Liver (tissue), 9 donors: ENCODE data around the gene TNFRSF8. TPM values are rescaled to one million over a fixed set of nuclear protein-coding genes. Genes with fewer than 3 reads are reported as not detected.

Experiments used
- DNase-seq: peaks from one replicate; pipeline ENCODE4 v3.0.0-alpha.2; 2017; ENCODE audit warnings: low spot score
- H3K27ac ChIP-seq, 2 donors: one replicate each; pipeline ENCODE4 v1.7.0; 2013; ENCODE audit warnings: inconsistent platforms in 2 of 2, low read length in 2 of 2, control low read depth in 1 of 2, low read depth in 1 of 2, mild to moderate bottlenecking in 1 of 2
- H3K27me3 ChIP-seq, 4 donors: one replicate each; pipeline versions ENCODE4 v1.6.1 to v1.7.0; 2013; ENCODE audit warnings: low read length in 3 of 4, inconsistent platforms in 1 of 4, mild to moderate bottlenecking in 1 of 4, moderate library complexity in 1 of 4; ENCODE audit not compliant: control insufficient read depth in 4 of 4, insufficient read depth in 4 of 4
- H3K36me3 ChIP-seq, 4 donors: one replicate each; pipeline versions ENCODE4 v1.6.1 to v1.7.0; 2013; ENCODE audit warnings: low read length in 3 of 4, mild to moderate bottlenecking in 3 of 4, low read depth in 1 of 4, moderate library complexity in 1 of 4; ENCODE audit not compliant: control insufficient read depth in 4 of 4, insufficient read depth in 3 of 4
- H3K4me1 ChIP-seq, 4 donors: one replicate each; pipeline versions ENCODE4 v1.6.1 to v1.7.0; 2013; ENCODE audit warnings: low read length in 3 of 4, mild to moderate bottlenecking in 3 of 4, moderate library complexity in 1 of 4; ENCODE audit not compliant: control insufficient read depth in 4 of 4, insufficient read depth in 4 of 4
- H3K4me3 ChIP-seq, 3 donors: one replicate each; pipeline versions ENCODE4 v1.6.1 to v1.7.0; 2013; ENCODE audit warnings: low read length in 3 of 3, control low read depth in 1 of 3, low read depth in 1 of 3, mild to moderate bottlenecking in 1 of 3
- H3K9ac ChIP-seq, 2 donors: one replicate each; pipeline ENCODE4 v1.7.0; 2013; ENCODE audit warnings: low read length in 2 of 2, mild to moderate bottlenecking in 2 of 2, moderate library complexity in 2 of 2, control low read depth in 1 of 2, low read depth in 1 of 2
- H3K9me3 ChIP-seq, 4 donors: one replicate each; pipeline versions ENCODE4 v1.6.1 to v1.7.0; 2013; ENCODE audit warnings: low read length in 3 of 4; ENCODE audit not compliant: control insufficient read depth in 4 of 4
- ATF3 ChIP-seq: IDR thresholded peaks from 2 replicates; pipeline ENCODE4 v1.6.1; 2016; ENCODE audit warnings: antibody characterized with exemption
- CTCF ChIP-seq: fragments of 150-350 bp; IDR thresholded peaks from 2 replicates; pipeline ENCODE4 v1.5.1; 2017; ENCODE audit warnings: improper control_type of control experiment, low read depth, low read length; ENCODE audit not compliant: missing input control
- EGR1 ChIP-seq, 2 donors: IDR thresholded peaks; 2 replicates each; pipeline ENCODE4 v1.6.1; 2016 to 2018; ENCODE audit warnings: antibody characterized with exemption in 2 of 2, low read depth in 2 of 2
- FOXA1 ChIP-seq: IDR thresholded peaks from 2 replicates; pipeline ENCODE4 v1.6.1; 2016; ENCODE audit warnings: antibody characterized with exemption
- FOXA2 ChIP-seq: IDR thresholded peaks from 2 replicates; pipeline ENCODE4 v1.6.1; 2016; ENCODE audit warnings: antibody characterized with exemption
- GABPA ChIP-seq, 2 donors: IDR thresholded peaks in 1 of 2; conservative IDR thresholded peaks in 1 of 2; 2 replicates each; pipeline ENCODE4 v1.6.1; 2016; ENCODE audit warnings: antibody characterized with exemption in 2 of 2, mild to moderate bottlenecking in 1 of 2, moderate library complexity in 1 of 2
- JUND ChIP-seq, 2 donors: IDR thresholded peaks; 2 replicates each; pipeline ENCODE4 v1.6.1; 2016; ENCODE audit warnings: antibody characterized with exemption in 2 of 2
- NR2F2 ChIP-seq: IDR thresholded peaks from 2 replicates; pipeline ENCODE4 v1.6.1; 2016; ENCODE audit warnings: antibody characterized with exemption
- RAD21 ChIP-seq, 2 donors: IDR thresholded peaks; 2 replicates each; pipeline ENCODE4 v1.6.1; 2016; ENCODE audit warnings: antibody characterized with exemption in 2 of 2, mild to moderate bottlenecking in 2 of 2
- REST ChIP-seq: IDR thresholded peaks from 2 replicates; pipeline ENCODE4 v1.6.1; 2016; ENCODE audit warnings: antibody characterized with exemption, mild to moderate bottlenecking
- RXRA ChIP-seq, 2 donors: IDR thresholded peaks; 2 replicates each; pipeline ENCODE4 v1.6.1; 2017 to 2018; ENCODE audit warnings: antibody characterized with exemption in 2 of 2, mild to moderate bottlenecking in 1 of 2
- SP1 ChIP-seq: IDR thresholded peaks from 2 replicates; pipeline ENCODE4 v1.6.1; 2018; ENCODE audit warnings: antibody characterized with exemption, mild to moderate bottlenecking
- TAF1 ChIP-seq: conservative IDR thresholded peaks from 2 replicates; pipeline ENCODE4 v1.6.1; 2016; ENCODE audit warnings: antibody characterized with exemption, mild to moderate bottlenecking
- ZBTB33 ChIP-seq: IDR thresholded peaks from 2 replicates; pipeline ENCODE4 v1.6.1; 2016; ENCODE audit warnings: antibody characterized with exemption
- WGBS: extraction: QIAGEN DNeasy Blood & Tissue Kit; methylation state at CpG from one replicate; pipeline ENCODE4 v1.1.7; 2013; 5-methylcytosine and 5-hydroxymethylcytosine counted together
- polyA plus RNA-seq, 2 donors: library from polyadenylated mRNA; stranded (reverse) in 1 of 2; unstranded in 1 of 2; fragments of 200-250 nt in 1 of 2; fragments of >200 nt in 1 of 2; fragmentation: Nextera tagmentation in 1 of 2; extraction: Ambion mirVana in 1 of 2; gene quantifications; one replicate each; pipeline versions ENCODE4 v1.2.1 to v1.2.3, GENCODE V29; 2013 to 2015
- total RNA-seq, 2 donors: library from RNA; depleted of rRNA; stranded (reverse); fragments of >200 nt; gene quantifications; one replicate each; pipeline ENCODE4 v1.2.3, GENCODE V29; 2014
- donor health status: healthy.
- donor health status: healthy.
- donor health status: healthy.
- donor health status: healthy.
- donor health status: healthy.

Gene TNFRSF8
- total and polyA plus RNA-seq, 4 donors: 0.08 to 0.19 (median 0.12) TPM

DNA sequence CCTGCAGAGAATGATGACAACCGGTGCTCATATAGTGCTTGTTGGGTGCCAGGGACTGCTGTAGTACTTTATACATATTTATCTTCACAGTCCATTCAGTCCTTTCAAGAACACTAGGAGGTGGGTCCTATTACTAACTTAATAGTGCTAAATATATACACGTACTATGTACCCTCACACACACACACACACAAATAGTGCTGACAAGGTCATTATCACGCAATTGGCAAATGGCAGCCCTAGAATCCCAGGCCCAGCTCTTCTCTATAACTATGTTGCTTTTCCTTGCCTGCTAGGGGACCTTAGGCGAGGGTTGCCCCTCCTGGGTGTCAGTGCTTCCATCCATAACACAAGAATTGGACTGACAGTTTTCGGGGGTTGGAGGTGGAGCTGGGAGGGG, 33.5 kb downstream of the TNFRSF8 start:
- TF ChIP-seq CTCF: no peak
- TF ChIP-seq NR2F2: no peak
- no peak for TF ChIP-seq EGR1 (IDR thresholded peaks at IDR 0.05; ENCODE audit: low read depth in 2 of 2)
- TF ChIP-seq FOXA1: no peak
- TF ChIP-seq RAD21 (IDR thresholded peaks at IDR 0.05): no peak
- no peak for TF ChIP-seq REST
- TF ChIP-seq GABPA (IDR thresholded peaks at IDR 0.05 in 1 of 2, conservative IDR thresholded peaks at IDR 0.05 in 1 of 2): no peak
- no peak for DNase-seq
- Histone ChIP-seq H3K27ac (no peak overlapping the region), H3K9ac (no peak overlapping the region), H3K4me3 (no peak overlapping the region), H3K27me3 (no peaks in the 10 kb centered on the region), H3K4me1 (no peaks in the 10 kb centered on the region), H3K9me3 (no peaks in the 10 kb centered on the region), H3K36me3 (no peaks in the 10 kb centered on the region)
- WGBS: 93% methylated on average over 5 of the region's 5 CpGs

GRCh38 chr1:12097321-12097720, 34.2 kb downstream of the TNFRSF8 start:
- Histone ChIP-seq H3K27ac (no peak overlapping the region), H3K4me1 (no peaks in the 10 kb centered on the region), H3K4me3 (no peak overlapping the region), H3K9ac (no peak overlapping the region), H3K27me3 (no peaks in the 10 kb centered on the region), H3K9me3 (no peaks in the 10 kb centered on the region), H3K36me3 (no peaks in the 10 kb centered on the region)
- DNase-seq: no peak
- TF ChIP-seq ZBTB33 (no peak), TAF1 (no peak), FOXA2 (no peak), EGR1 (IDR thresholded peaks at IDR 0.05; ENCODE audit: low read depth in 2 of 2) (no peak)

DNA sequence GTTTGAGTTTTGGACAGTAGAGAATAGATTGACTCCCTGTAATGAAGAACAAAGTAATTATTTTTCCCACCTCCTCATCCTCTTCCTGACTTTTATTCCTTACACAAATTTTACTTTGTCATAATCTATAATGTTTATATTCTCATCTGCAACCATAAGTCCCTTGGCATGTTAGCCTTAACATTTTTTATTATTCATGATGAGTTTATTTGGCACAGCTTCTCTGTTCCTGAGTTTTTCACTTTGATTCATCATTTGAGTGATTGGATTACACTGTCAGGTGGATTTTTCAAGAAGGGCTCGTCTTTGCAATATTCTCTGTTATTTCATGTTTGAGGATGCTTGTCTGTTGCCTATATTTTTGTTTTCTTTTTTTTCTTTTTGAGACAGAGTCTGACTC, 35.7 kb downstream of the TNFRSF8 start:
- Histone ChIP-seq H3K9me3 (no peaks in the 10 kb centered on the region), H3K27me3 (no peaks in the 10 kb centered on the region), H3K9ac (no peak overlapping the region), H3K36me3 (no peaks in the 10 kb centered on the region), H3K27ac (no peak overlapping the region), H3K4me1 (no peaks in the 10 kb centered on the region), H3K4me3 (no peak overlapping the region)
- DNase-seq: no peak
- TF ChIP-seq TAF1 (no peak), FOXA1 (no peak), JUND (IDR thresholded peaks at IDR 0.05) (no peak), RXRA (IDR thresholded peaks at IDR 0.05) (no peak), ATF3 (no peak), SP1 (no peak)
- 60% methylated on average over 1 of the region's 1 CpG for WGBS
